K562 (cell line): ENCODE results near the gene GPR152.

Source experiments
- ATF2 ChIP-seq: sonication (generic); formaldehyde crosslinking; IDR thresholded peaks from 2 replicates; pipeline ENCODE4 v1.8.1; 2022; ENCODE audit warnings: missing genetic modification reagents
- ATF4 ChIP-seq: fragments of 450-650 bp; formaldehyde crosslinking; IDR thresholded peaks from 2 replicates; pipeline ENCODE4 v1.4.0; 2022; ENCODE audit warnings: mild to moderate bottlenecking, moderate library complexity
- CBX3 ChIP-seq, 2 experiments: IDR thresholded peaks; 1 replicate in 1 of 2; 2 replicates in 1 of 2; pipeline ENCODE4 v1.6.1; 2012; ENCODE audit warnings: inconsistent platforms in 2 of 2, low read length in 2 of 2, borderline replicate concordance in 1 of 2, control low read depth in 1 of 2
- CTCF ChIP-seq, 3 experiments: IDR thresholded peaks in 2 of 3; conservative IDR thresholded peaks in 1 of 3; 2 replicates each; pipeline ENCODE4 v1.5.1; 2011 to 2012; ENCODE audit warnings: low read length in 3 of 3, mild to moderate bottlenecking in 3 of 3, control low read depth in 2 of 3, improper control_type of control experiment in 1 of 3, inconsistent platforms in 1 of 3, low read depth in 1 of 3, mixed read lengths in 1 of 3, moderate library complexity in 1 of 3; ENCODE audit not compliant: insufficient read depth in 2 of 3
- E2F4 ChIP-seq: sonication (generic); formaldehyde crosslinking; IDR thresholded peaks from 2 replicates; pipeline ENCODE4 v1.8.0; 2022; ENCODE audit warnings: mild to moderate bottlenecking, low read depth, missing genetic modification reagents
- HCFC1 ChIP-seq: IDR thresholded peaks from 2 replicates; pipeline ENCODE4 v1.6.1; 2012; ENCODE audit warnings: low read depth, low read length, improper control_type of control experiment
- POLR2AphosphoS5 ChIP-seq: IDR thresholded peaks from 2 replicates; pipeline ENCODE4 v1.6.1; 2011; ENCODE audit warnings: mild to moderate bottlenecking, low read depth, low read length, moderate library complexity; ENCODE audit not compliant: control insufficient read depth, insufficient read depth
- RCOR1 ChIP-seq, 2 experiments: IDR thresholded peaks; 2 replicates each; pipeline ENCODE4 v1.6.1; 2012; ENCODE audit warnings: low read depth in 2 of 2, low read length in 2 of 2, borderline replicate concordance in 1 of 2, improper control_type of control experiment in 1 of 2
- YY1 ChIP-seq, 3 experiments: IDR thresholded peaks; 2 replicates each; pipeline ENCODE4 v1.6.1; 2011; ENCODE audit warnings: low read length in 2 of 3, mild to moderate bottlenecking in 2 of 3, moderate library complexity in 2 of 3, borderline replicate concordance in 1 of 3, control low read depth in 1 of 3, low read depth in 1 of 3; ENCODE audit not compliant: insufficient read depth in 3 of 3, insufficient replicate concordance in 2 of 3, control insufficient read depth in 1 of 3, insufficient read length in 1 of 3; ENCODE audit errors: extremely low read depth in 1 of 3
- ZNF239 ChIP-seq: fragments of 250-450 bp; sonication (Bioruptor Pico); IDR thresholded peaks from 2 replicates; pipeline ENCODE4 v1.4.0; 2020; ENCODE audit warnings: mild to moderate bottlenecking
- ZNF311 ChIP-seq: fragments of 250-450 bp; sonication (Bioruptor Pico); IDR thresholded peaks from 2 replicates; pipeline ENCODE4 v1.4.0; 2020; ENCODE audit warnings: mild to moderate bottlenecking, moderate library complexity

GRCh38 chr11:67491276-67492068 is 38.9 kb upstream of the GPR152 start:
- TF ChIP-seq ZNF239, result no peak
- TF ChIP-seq CTCF (IDR thresholded peaks at IDR 0.05 in 2 of 3, conservative IDR thresholded peaks at IDR 0.05 in 1 of 3; ENCODE audit: insufficient read depth in 2 of 3, low read depth in 1 of 3, low read length in 3 of 3), result no peak
- no peak for TF ChIP-seq E2F4
- no peak for TF ChIP-seq ATF4
- no peak for TF ChIP-seq HCFC1
- no peak for TF ChIP-seq ZNF311 (CRISPR knock-in tag)
- no peak for TF ChIP-seq POLR2AphosphoS5
- no peak for TF ChIP-seq RCOR1 (IDR thresholded peaks at IDR 0.05; ENCODE audit: borderline replicate concordance in 1 of 2, low read depth in 2 of 2, low read length in 2 of 2)
- no peak for TF ChIP-seq ATF2 (CRISPR knock-in tag)
- TF ChIP-seq CBX3 (IDR thresholded peaks at IDR 0.05; ENCODE audit: borderline replicate concordance in 1 of 2, low read length in 2 of 2), result no peak
- TF ChIP-seq YY1 (IDR thresholded peaks at IDR 0.05; ENCODE audit: borderline replicate concordance in 1 of 3, control insufficient read depth in 1 of 3, extremely low read depth in 1 of 3, insufficient read depth in 3 of 3, insufficient read length in 1 of 3, insufficient replicate concordance in 2 of 3, low read depth in 1 of 3, low read length in 2 of 3), result no peak
